ENCODE measurements around the gene CDC14A.

Gene CDC14A

GRCh38 chr1:100414693-100415497 lies 62.6 kb downstream of the CDC14A start:
- Histone ChIP-seq H3K27me3 (replicated peaks; ENCODE audit: control insufficient read depth, insufficient read depth, low read length, poor library complexity, severe bottlenecking) (no peaks in the 10 kb centered on the region), H3K9me3 (ENCODE audit: control insufficient read depth, low read length) (no peaks in the 10 kb centered on the region), H3K27ac (ENCODE audit: insufficient read depth, low read length, poor library complexity, severe bottlenecking) (peak overlapping the region; percentile 54), H3K4me3 (ENCODE audit: insufficient read depth, low read depth, low read length, poor library complexity, severe bottlenecking) (no peak overlapping the region), H3K4me1 (ENCODE audit: control insufficient read depth, insufficient read depth, low read length, poor library complexity, severe bottlenecking) (peaks cover 56% of the 10 kb centered on the region), H3K36me3 (ENCODE audit: control insufficient read depth, insufficient read depth, low read length) (peaks cover 8% of the 10 kb centered on the region)
- no peak for DNase-seq

- Histone ChIP-seq H3K4me3 (ENCODE audit: insufficient read depth, low read depth, low read length, poor library complexity, severe bottlenecking) (no peak overlapping the region), H3K4me1 (ENCODE audit: control insufficient read depth, insufficient read depth, low read length, poor library complexity, severe bottlenecking) (peaks cover 56% of the 10 kb centered on the region), H3K27me3 (replicated peaks; ENCODE audit: control insufficient read depth, insufficient read depth, low read length, poor library complexity, severe bottlenecking) (no peaks in the 10 kb centered on the region), H3K36me3 (ENCODE audit: control insufficient read depth, insufficient read depth, low read length) (peaks cover 8% of the 10 kb centered on the region), H3K27ac (ENCODE audit: insufficient read depth, low read length, poor library complexity, severe bottlenecking) (peak overlapping the region; percentile 54), H3K9me3 (ENCODE audit: control insufficient read depth, low read length) (no peaks in the 10 kb centered on the region)
- DNase-seq: no peak
Measured at GRCh38 chr1:100415498-100415778, 63.1 kb downstream of the CDC14A start.

GRCh38 chr1:100419072-100419471 lies 66.8 kb downstream of the CDC14A start:
- DNase-seq: no peak
- Histone ChIP-seq H3K27ac (ENCODE audit: insufficient read depth, low read length, poor library complexity, severe bottlenecking) (no peak overlapping the region), H3K9me3 (ENCODE audit: control insufficient read depth, low read length) (no peaks in the 10 kb centered on the region), H3K27me3 (replicated peaks; ENCODE audit: control insufficient read depth, insufficient read depth, low read length, poor library complexity, severe bottlenecking) (no peaks in the 10 kb centered on the region), H3K4me1 (ENCODE audit: control insufficient read depth, insufficient read depth, low read length, poor library complexity, severe bottlenecking) (peaks cover 36% of the 10 kb centered on the region), H3K4me3 (ENCODE audit: insufficient read depth, low read depth, low read length, poor library complexity, severe bottlenecking) (no peak overlapping the region), H3K36me3 (ENCODE audit: control insufficient read depth, insufficient read depth, low read length) (peaks cover 8% of the 10 kb centered on the region)

- Histone ChIP-seq H3K27me3 (replicated peaks; ENCODE audit: control insufficient read depth, insufficient read depth, low read length, poor library complexity, severe bottlenecking) (no peaks in the 10 kb centered on the region), H3K4me1 (ENCODE audit: control insufficient read depth, insufficient read depth, low read length, poor library complexity, severe bottlenecking) (peaks cover 26% of the 10 kb centered on the region), H3K27ac (ENCODE audit: insufficient read depth, low read length, poor library complexity, severe bottlenecking) (peak overlapping the region; percentile 74), H3K36me3 (ENCODE audit: control insufficient read depth, insufficient read depth, low read length) (peaks cover 5% of the 10 kb centered on the region), H3K4me3 (ENCODE audit: insufficient read depth, low read depth, low read length, poor library complexity, severe bottlenecking) (peak overlapping the region; percentile 46), H3K9me3 (ENCODE audit: control insufficient read depth, low read length) (no peaks in the 10 kb centered on the region)
- DNase-seq: no peak
Measured at GRCh38 chr1:100422065-100422464, 69.8 kb downstream of the CDC14A start.

DNA sequence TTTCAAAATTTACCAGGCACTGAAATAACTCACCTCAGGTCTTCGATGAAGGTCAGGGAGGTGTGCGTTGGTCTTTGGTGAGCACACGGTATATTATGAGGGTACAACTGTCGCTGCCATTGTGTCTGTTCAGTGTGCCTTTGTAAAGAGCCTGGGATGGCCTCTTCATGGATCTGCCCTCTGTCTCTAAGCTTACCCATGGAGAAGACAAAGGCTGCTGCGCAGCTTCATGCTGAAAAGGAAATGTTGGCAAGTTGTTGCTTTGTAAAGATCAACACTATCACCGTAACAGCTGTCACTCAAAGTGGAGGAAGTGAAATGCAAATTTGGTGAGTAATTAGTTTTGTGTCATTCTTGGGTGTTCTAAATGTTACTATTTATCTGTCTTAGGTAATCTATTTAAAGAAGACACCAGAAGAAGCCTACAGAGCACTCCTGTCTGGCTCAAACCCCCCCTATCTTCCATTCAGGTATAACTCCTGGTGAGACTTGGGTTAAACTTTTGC lies 71.6 kb downstream of the CDC14A start:
- peak in 2 of 3 donors; percentile 23 to 29 for DNase-seq
- Histone ChIP-seq H3K4me3 (ENCODE audit: insufficient read depth, low read depth, low read length, poor library complexity, severe bottlenecking) (peak overlapping the region; percentile 46), H3K4me1 (ENCODE audit: control insufficient read depth, insufficient read depth, low read length, poor library complexity, severe bottlenecking) (peaks cover 27% of the 10 kb centered on the region)

DNA sequence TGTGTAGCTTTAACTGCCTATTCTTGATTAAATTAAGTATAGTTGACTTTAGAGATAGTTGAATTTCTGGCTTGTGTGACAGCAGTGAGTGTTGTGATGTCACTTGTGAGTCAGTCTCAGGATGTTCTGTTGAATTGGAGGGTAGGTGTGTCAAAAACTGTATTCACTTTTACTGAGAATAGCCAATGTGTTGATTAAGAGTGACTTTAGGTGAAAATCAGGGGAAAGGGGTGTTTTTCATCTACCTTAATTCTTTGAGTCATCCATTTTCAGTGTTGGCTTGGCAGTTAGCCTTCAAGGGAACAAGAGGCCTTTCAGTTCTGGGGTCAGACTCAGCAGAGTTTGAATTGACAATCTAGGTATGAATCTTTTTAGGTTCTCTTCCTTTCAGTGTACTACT lies 75.9 kb downstream of the CDC14A start:
- Histone ChIP-seq H3K9me3 (ENCODE audit: control insufficient read depth, low read length) (no peaks in the 10 kb centered on the region), H3K4me1 (ENCODE audit: control insufficient read depth, insufficient read depth, low read length, poor library complexity, severe bottlenecking) (peaks cover 30% of the 10 kb centered on the region), H3K4me3 (ENCODE audit: insufficient read depth, low read depth, low read length, poor library complexity, severe bottlenecking) (no peak overlapping the region), H3K27ac (ENCODE audit: insufficient read depth, low read length, poor library complexity, severe bottlenecking) (no peak overlapping the region), H3K27me3 (replicated peaks; ENCODE audit: control insufficient read depth, insufficient read depth, low read length, poor library complexity, severe bottlenecking) (no peaks in the 10 kb centered on the region), H3K36me3 (ENCODE audit: control insufficient read depth, insufficient read depth, low read length) (no peaks in the 10 kb centered on the region)
- DNase-seq: no peak

More for the DNA sequence above, 71.6 kb downstream of the CDC14A start:
- H3K27me3 ChIP-seq (replicated peaks; ENCODE audit: control insufficient read depth, insufficient read depth, low read length, poor library complexity, severe bottlenecking): no peaks in the 10 kb centered on the region
- H3K36me3 ChIP-seq (ENCODE audit: control insufficient read depth, insufficient read depth, low read length): no peaks in the 10 kb centered on the region
- peak overlapping the region; percentile 74 for H3K27ac ChIP-seq (ENCODE audit: insufficient read depth, low read length, poor library complexity, severe bottlenecking)
- H3K9me3 ChIP-seq (ENCODE audit: control insufficient read depth, low read length): no peaks in the 10 kb centered on the region

- Histone ChIP-seq H3K27me3 (replicated peaks; ENCODE audit: control insufficient read depth, insufficient read depth, low read length, poor library complexity, severe bottlenecking) (no peaks in the 10 kb centered on the region), H3K36me3 (ENCODE audit: control insufficient read depth, insufficient read depth, low read length) (peaks cover 8% of the 10 kb centered on the region), H3K9me3 (ENCODE audit: control insufficient read depth, low read length) (no peaks in the 10 kb centered on the region), H3K4me3 (ENCODE audit: insufficient read depth, low read depth, low read length, poor library complexity, severe bottlenecking) (no peak overlapping the region), H3K4me1 (ENCODE audit: control insufficient read depth, insufficient read depth, low read length, poor library complexity, severe bottlenecking) (peaks cover 32% of the 10 kb centered on the region), H3K27ac (ENCODE audit: insufficient read depth, low read length, poor library complexity, severe bottlenecking) (no peak overlapping the region)
- no peak for DNase-seq
Measured at GRCh38 chr1:100430325-100430756, 78.0 kb downstream of the CDC14A start.

DNA sequence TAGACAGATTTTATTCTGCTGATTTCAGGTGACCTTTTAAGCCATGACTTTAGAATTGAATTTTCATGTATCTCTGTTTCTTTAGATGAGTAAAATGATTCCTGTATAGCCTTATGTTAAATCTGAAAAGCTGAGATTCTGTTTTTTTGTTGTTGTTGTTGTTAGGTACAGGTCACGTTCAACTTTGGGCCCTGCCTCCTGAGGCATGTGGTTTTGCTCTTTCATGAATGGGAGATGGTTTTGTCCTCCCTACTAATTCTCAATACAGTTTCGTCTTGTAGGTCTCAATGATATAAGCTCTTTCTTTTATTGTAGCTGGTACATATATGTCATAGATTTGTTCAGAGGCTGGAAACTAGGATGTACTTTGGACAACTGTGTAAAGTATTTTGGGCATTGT lies 79.6 kb downstream of the CDC14A start:
- Histone ChIP-seq H3K27me3 (replicated peaks; ENCODE audit: control insufficient read depth, insufficient read depth, low read length, poor library complexity, severe bottlenecking) (no peaks in the 10 kb centered on the region), H3K36me3 (ENCODE audit: control insufficient read depth, insufficient read depth, low read length) (peaks cover 8% of the 10 kb centered on the region), H3K4me1 (ENCODE audit: control insufficient read depth, insufficient read depth, low read length, poor library complexity, severe bottlenecking) (peaks cover 31% of the 10 kb centered on the region), H3K4me3 (ENCODE audit: insufficient read depth, low read depth, low read length, poor library complexity, severe bottlenecking) (no peak overlapping the region), H3K9me3 (ENCODE audit: control insufficient read depth, low read length) (no peaks in the 10 kb centered on the region), H3K27ac (ENCODE audit: insufficient read depth, low read length, poor library complexity, severe bottlenecking) (no peak overlapping the region)
- DNase-seq: no peak

- H3K27me3 ChIP-seq (replicated peaks; ENCODE audit: control insufficient read depth, insufficient read depth, low read length, poor library complexity, severe bottlenecking): no peaks in the 10 kb centered on the region
- H3K4me3 ChIP-seq (ENCODE audit: insufficient read depth, low read depth, low read length, poor library complexity, severe bottlenecking): no peak overlapping the region
- no peak for DNase-seq
- peaks cover 8% of the 10 kb centered on the region for H3K36me3 ChIP-seq (ENCODE audit: control insufficient read depth, insufficient read depth, low read length)
- peaks cover 26% of the 10 kb centered on the region for H3K4me1 ChIP-seq (ENCODE audit: control insufficient read depth, insufficient read depth, low read length, poor library complexity, severe bottlenecking)
- H3K27ac ChIP-seq (ENCODE audit: insufficient read depth, low read length, poor library complexity, severe bottlenecking): no peak overlapping the region
- no peaks in the 10 kb centered on the region for H3K9me3 ChIP-seq (ENCODE audit: control insufficient read depth, low read length)
Measured at GRCh38 chr1:100433563-100433962, 81.3 kb downstream of the CDC14A start.

DNA sequence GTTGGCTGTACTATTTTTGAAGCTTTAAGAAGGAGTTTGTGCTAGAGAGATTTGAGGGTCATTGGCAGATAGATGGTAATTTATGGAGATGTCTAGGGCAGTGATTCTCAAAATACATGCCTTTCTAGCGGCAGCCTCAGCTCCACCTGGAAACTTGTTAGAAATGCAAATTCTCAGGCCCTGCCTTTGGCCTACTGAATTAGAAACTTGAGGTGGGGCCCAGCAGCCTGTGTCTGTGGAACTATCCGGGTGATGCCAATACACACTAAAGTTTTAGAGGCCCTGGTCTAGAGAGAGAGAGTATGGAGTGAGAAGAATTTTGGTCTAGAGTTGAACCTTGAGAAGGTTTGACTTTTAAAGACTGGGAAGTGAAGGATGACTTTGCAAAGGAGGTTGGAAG lies 82.5 kb downstream of the CDC14A start:
- Histone ChIP-seq H3K4me1 (ENCODE audit: control insufficient read depth, insufficient read depth, low read length, poor library complexity, severe bottlenecking) (peaks cover 39% of the 10 kb centered on the region), H3K36me3 (ENCODE audit: control insufficient read depth, insufficient read depth, low read length) (peaks cover 8% of the 10 kb centered on the region), H3K9me3 (ENCODE audit: control insufficient read depth, low read length) (no peaks in the 10 kb centered on the region), H3K27ac (ENCODE audit: insufficient read depth, low read length, poor library complexity, severe bottlenecking) (peak overlapping the region; percentile 26), H3K27me3 (replicated peaks; ENCODE audit: control insufficient read depth, insufficient read depth, low read length, poor library complexity, severe bottlenecking) (no peaks in the 10 kb centered on the region), H3K4me3 (ENCODE audit: insufficient read depth, low read depth, low read length, poor library complexity, severe bottlenecking) (no peak overlapping the region)
- no peak for DNase-seq

Measured in effector memory CD4-positive, alpha-beta T cell (primary cell).